A549 (cell line): ENCODE results near the gene CYP19A1. TPM values are rescaled to one million over a fixed set of nuclear protein-coding genes. Genes with fewer than 3 reads are reported as not detected.

ENCODE experiments used
- ATAC-seq, 2 experiments: fragments of 200-7000 bp in 1 of 2; fragments of >200 bp in 1 of 2; cut with Nextera tagmentation in 1 of 2; cut with Tn5 transposase in 1 of 2; 3 replicates each; pipeline versions ENCODE4 v1.8.0 to v1.9.1; 2018 to 2020; ENCODE audit warnings: mild to moderate bottlenecking in 1 of 2, moderate library complexity in 1 of 2
- CTCF ChIA-PET: fragments of 300-600 bp; sonication (Branson Sonifier 250); formaldehyde crosslinking; extraction: SDS; loops from one replicate; lab custom pipeline; 2021; ENCODE audit warnings: antibody characterized with exemption, inconsistent platforms; lab: Yijun Ruan, JAX
- POLR2A ChIA-PET: fragments of 350-600 bp; formaldehyde crosslinking; extraction: SDS; loops from one replicate; lab custom pipeline; 2021; ENCODE audit warnings: antibody characterized with exemption, inconsistent platforms; lab: Yijun Ruan, JAX
- DNase-seq, 2 experiments: peaks; one replicate each; pipeline versions ENCODE4 v3.0.0 to v3.0.0-alpha.2; 2011 to 2016; ENCODE audit warnings: low read depth in 1 of 2, low spot score in 1 of 2
- FAIRE-seq: peaks from 2 replicates; lab custom pipeline; 2011; peaks lifted over from hg19 to GRCh38; lab: Jason Lieb, UNC
- H3K27ac ChIP-seq, 2 experiments: fragments of >200 bp; sonication (Bioruptor Twin); formaldehyde crosslinking; 3 replicates each; pipeline ENCODE4 v1.5.1; 2016 to 2017
- H3K4me1 ChIP-seq: fragments of >200 bp; sonication (Bioruptor Twin); formaldehyde crosslinking; 3 replicates; pipeline ENCODE4 v1.6.1; 2016
- H3K4me2 ChIP-seq: fragments of >200 bp; sonication (Bioruptor Twin); formaldehyde crosslinking; 3 replicates; pipeline ENCODE4 v1.6.1; 2016
- H3K4me3 ChIP-seq: fragments of >200 bp; sonication (Bioruptor Twin); formaldehyde crosslinking; 3 replicates; pipeline ENCODE4 v1.5.1; 2016
- H3K9me3 ChIP-seq: fragments of >200 bp; sonication (Bioruptor Twin); formaldehyde crosslinking; 3 replicates; pipeline ENCODE4 v1.6.1; 2016
- BHLHE40 ChIP-seq: IDR thresholded peaks from 2 replicates; pipeline ENCODE4 v1.6.1; 2012; ENCODE audit warnings: low read depth, low read length, inconsistent platforms
- CEBPB ChIP-seq, 2 experiments: fragments of >200 bp in 1 of 2; sonication (Bioruptor Twin) in 1 of 2; formaldehyde crosslinking in 1 of 2; IDR thresholded peaks; 2 replicates each; pipeline ENCODE4 v1.6.1; 2012 to 2016
- CHD4 ChIP-seq: fragments of 200-600 bp; sonication (generic); IDR thresholded peaks from 2 replicates; pipeline ENCODE4 v1.6.1; 2016; ENCODE audit warnings: antibody characterized with exemption, mild to moderate bottlenecking, borderline replicate concordance
- EHMT2 ChIP-seq: fragments of 200-600 bp; sonication (generic); IDR thresholded peaks from 2 replicates; pipeline ENCODE4 v1.6.1; 2016; ENCODE audit warnings: antibody characterized with exemption, low read depth, mild to moderate bottlenecking, moderate library complexity
- ELK1 ChIP-seq: fragments of 150-350 bp; IDR thresholded peaks from 2 replicates; pipeline ENCODE4 v1.6.1; 2014; ENCODE audit warnings: low read depth, mild to moderate bottlenecking, low read length
- ESRRA ChIP-seq: fragments of 150-350 bp; IDR thresholded peaks from 2 replicates; pipeline ENCODE4 v1.6.1; 2014; ENCODE audit warnings: mild to moderate bottlenecking, low read length, borderline replicate concordance
- FOSB ChIP-seq: fragments of 250-450 bp; sonication (Bioruptor Pico); IDR thresholded peaks from 2 replicates; pipeline ENCODE4 v1.5.0; 2020; ENCODE audit warnings: mild to moderate bottlenecking, moderate library complexity
- FOXS1 ChIP-seq: fragments of 250-450 bp; sonication (Bioruptor Pico); IDR thresholded peaks from 2 replicates; pipeline ENCODE4 v1.5.0; 2020; ENCODE audit warnings: mild to moderate bottlenecking, moderate library complexity
- HDAC2 ChIP-seq: fragments of 200-600 bp; sonication (generic); IDR thresholded peaks from 2 replicates; pipeline ENCODE4 v1.6.1; 2016
- HES2 ChIP-seq: fragments of >200 bp; sonication (Bioruptor Twin); formaldehyde crosslinking; IDR thresholded peaks from 2 replicates; pipeline ENCODE4 v1.6.1; 2016
- HMGXB4 ChIP-seq: fragments of 250-450 bp; sonication (Bioruptor Pico); IDR thresholded peaks from 2 replicates; pipeline ENCODE4 v1.5.0; 2021; ENCODE audit warnings: mild to moderate bottlenecking, moderate library complexity, borderline replicate concordance
- HOXB13 ChIP-seq: fragments of 250-450 bp; sonication (Bioruptor Pico); IDR thresholded peaks from 2 replicates; pipeline ENCODE4 v1.5.0; 2020; ENCODE audit warnings: low read depth, mild to moderate bottlenecking, moderate library complexity
- HOXB5 ChIP-seq: fragments of 250-450 bp; sonication (Bioruptor Pico); IDR thresholded peaks from 2 replicates; pipeline ENCODE4 v1.5.0; 2020; ENCODE audit warnings: mild to moderate bottlenecking, moderate library complexity
- KDM5A ChIP-seq: fragments of 200-600 bp; sonication (generic); IDR thresholded peaks from 2 replicates; pipeline ENCODE4 v1.6.1; 2016; ENCODE audit warnings: antibody characterized with exemption, mild to moderate bottlenecking
- MAFK ChIP-seq: fragments of 450-650 bp; IDR thresholded peaks from 2 replicates; pipeline ENCODE4 v1.6.1; 2014; ENCODE audit not compliant: partially characterized antibody
- NFE2L2 ChIP-seq: fragments of 150-350 bp; conservative IDR thresholded peaks from 2 replicates; pipeline ENCODE4 v1.6.1; 2014; ENCODE audit warnings: low read length
- NPAS2 ChIP-seq: fragments of 250-450 bp; sonication (Bioruptor Pico); IDR thresholded peaks from 2 replicates; pipeline ENCODE4 v1.8.0; 2022; ENCODE audit warnings: mild to moderate bottlenecking, moderate library complexity, borderline replicate concordance
- RARB ChIP-seq: fragments of 250-450 bp; sonication (Bioruptor Pico); IDR thresholded peaks from 2 replicates; pipeline ENCODE4 v1.8.0; 2021; ENCODE audit warnings: mild to moderate bottlenecking, moderate library complexity
- RNF2 ChIP-seq: fragments of 200-600 bp; sonication (generic); IDR thresholded peaks from 2 replicates; pipeline ENCODE4 v1.6.1; 2016; ENCODE audit warnings: low read depth, mild to moderate bottlenecking, antibody characterized with exemption, moderate library complexity, borderline replicate concordance
- SMC3 ChIP-seq: fragments of >200 bp; sonication (Bioruptor Twin); formaldehyde crosslinking; IDR thresholded peaks from 3 replicates; pipeline ENCODE4 v1.6.1; 2018; ENCODE audit warnings: inconsistent platforms
- SREBF2 ChIP-seq: fragments of 450-650 bp; IDR thresholded peaks from 2 replicates; pipeline ENCODE4 v1.6.1; 2014; ENCODE audit warnings: mild to moderate bottlenecking, moderate library complexity
- TP53 ChIP-seq: fragments of 250-450 bp; sonication (Bioruptor Pico); IDR thresholded peaks from 2 replicates; pipeline ENCODE4 v1.5.0; 2021; ENCODE audit warnings: mild to moderate bottlenecking, moderate library complexity
- WGBS: methylation state at CpG from one replicate; pipeline ENCODE4 v1.1.6; 2017; ENCODE audit errors: missing lambda C conversion rate; 5-methylcytosine and 5-hydroxymethylcytosine counted together
- polyA plus RNA-seq, 4 experiments: library from polyadenylated mRNA; depleted of rRNA in 3 of 4; stranded (reverse); fragments of >200 nt; fragmentation: RNase III in 1 of 4; extraction: RNeasy Plus Mini Kit Qiagen cat#74134 plus additional on column Dnase treatment in 1 of 4; gene quantifications; 2 replicates in 3 of 4; 3 replicates in 1 of 4; pipeline ENCODE4 v1.2.3, GENCODE V29; 2011 to 2017

The CYP19A1 gene
- polyA plus RNA-seq, 2 of the 4 experiments (the other 2 are of a cell fraction), result 0.36 TPM; not detected in 1

- FAIRE-seq (no peak), ATAC-seq (no peak), DNase-seq (no peak)
- peaks cover 9% of the 10 kb centered on the region; the same call in 2 of the 3 replicates for H3K9me3 ChIP-seq
- peaks cover 6% of the 10 kb centered on the region; the same call in 2 of the 3 replicates for H3K4me1 ChIP-seq
- TF ChIP-seq MAFK, result no peak
- no peak for TF ChIP-seq HMGXB4 (CRISPR knock-in tag)
- TF ChIP-seq HOXB13 (CRISPR knock-in tag), result no peak
- TF ChIP-seq SMC3, result no peak
- 56% methylated on average over 5 of the region's 5 CpGs for WGBS
- POLR2A ChIA-PET, result no interaction called here
- no peak overlapping the region for H3K27ac ChIP-seq
- H3K4me2 ChIP-seq, result no peak overlapping the region
- CTCF ChIA-PET, result interaction anchor here (1.0 to 3.5 kb wide), 10 partner anchors 9 to 138 kb away, joined by 3 to 12 read pairs (median 4); no protein-coding TSS in a partner anchor
- H3K4me3 ChIP-seq, result no peak overlapping the region
Measured at GRCh38 chr15:51265037-51265555, 73.3 kb downstream of the CYP19A1 start.

- no peak overlapping the region for H3K4me2 ChIP-seq
- CTCF ChIA-PET, result interaction anchor here (0.6 to 2.3 kb wide), 8 partner anchors 11 to 119 kb away, joined by 3 to 11 read pairs (median 3); no protein-coding TSS in a partner anchor
- no peak for FAIRE-seq
Measured at GRCh38 chr15:51263726-51264125, 74.7 kb downstream of the CYP19A1 start.

GRCh38 chr15:51263116-51263515 lies 75.3 kb downstream of the CYP19A1 start:
- Histone ChIP-seq H3K4me1 (peaks cover 5% of the 10 kb centered on the region; the same call in 2 of the 3 replicates), H3K9me3 (peaks cover 13% of the 10 kb centered on the region; the same call in 2 of the 3 replicates), H3K4me3 (no peak overlapping the region), H3K4me2 (no peak overlapping the region), H3K27ac (no peak overlapping the region)
- ATAC-seq (no peak), DNase-seq (no peak), FAIRE-seq (no peak)
- POLR2A ChIA-PET, result no interaction called here
- WGBS, result 16% methylated on average over 3 of the region's 3 CpGs
- CTCF ChIA-PET, result interaction anchor here (1.1 to 1.9 kb wide), 4 partner anchors 10 to 100 kb away, joined by 3 to 7 read pairs (median 3); no protein-coding TSS in a partner anchor
- TF ChIP-seq HDAC2 (no peak), EHMT2 (no peak), ELK1 (no peak), RNF2 (no peak), TP53 (CRISPR knock-in tag) (no peak), CEBPB (IDR thresholded peaks at IDR 0.05) (no peak), NPAS2 (no peak), FOSB (no peak), CHD4 (no peak), SREBF2 (no peak), KDM5A (no peak), RARB (CRISPR knock-in tag) (no peak), HES2 (no peak), ESRRA (no peak), FOXS1 (CRISPR knock-in tag) (no peak)

More at GRCh38 chr15:51263726-51264125, 74.7 kb downstream of the CYP19A1 start:
- no peak for ATAC-seq
- H3K27ac ChIP-seq, result no peak overlapping the region
- H3K4me3 ChIP-seq, result no peak overlapping the region
- DNase-seq, result no peak
- H3K4me1 ChIP-seq, result peaks cover 6% of the 10 kb centered on the region; the same call in 2 of the 3 replicates
- no peak for TF ChIP-seq BHLHE40
- no peak for TF ChIP-seq EHMT2
- no peak for TF ChIP-seq NFE2L2
- TF ChIP-seq HOXB5 (CRISPR knock-in tag), result no peak
- peaks cover 13% of the 10 kb centered on the region; the same call in 2 of the 3 replicates for H3K9me3 ChIP-seq
- POLR2A ChIA-PET, result no interaction called here
